Osteoblast (primary cell): Measurements from ENCODE around the gene KLK10. TPM values are rescaled to one million over a fixed set of nuclear protein-coding genes. Genes with fewer than 3 reads are reported as not detected.

Experiments
- DNase-seq: peaks from one replicate; pipeline ENCODE4 v3.0.0; 2011; ENCODE audit warnings: low spot score, mixed read lengths; ENCODE audit not compliant: insufficient read length; ENCODE audit errors: missing footprints
- H2AFZ ChIP-seq: 2 replicates; pipeline ENCODE4 v1.6.0; 2011; ENCODE audit warnings: mild to moderate bottlenecking, low read length
- H3K27ac ChIP-seq: 2 replicates; pipeline ENCODE4 v1.5.1; 2011; ENCODE audit warnings: mild to moderate bottlenecking, low read depth, low read length, moderate library complexity
- H3K27me3 ChIP-seq: 2 replicates; pipeline ENCODE4 v1.6.0; 2012; ENCODE audit warnings: mild to moderate bottlenecking, control low read depth, inconsistent platforms, low read length, moderate library complexity; ENCODE audit not compliant: insufficient read depth
- H3K36me3 ChIP-seq: 2 replicates; pipeline ENCODE4 v1.5.1; 2011; ENCODE audit warnings: mild to moderate bottlenecking, low read length, control low read depth, moderate library complexity; ENCODE audit not compliant: insufficient read depth
- H3K4me1 ChIP-seq: 2 replicates; pipeline ENCODE4 v1.5.1; 2011; ENCODE audit warnings: mild to moderate bottlenecking, low read length, control low read depth, moderate library complexity; ENCODE audit not compliant: insufficient read depth
- H3K4me2 ChIP-seq: 2 replicates; pipeline ENCODE4 v1.6.0; 2011; ENCODE audit warnings: mild to moderate bottlenecking, low read length; ENCODE audit not compliant: insufficient read depth
- H3K4me3 ChIP-seq: fragments of 200-600 bp; sonication (generic); 3 replicates; pipeline ENCODE4 v1.5.1; 2012; ENCODE audit warnings: mild to moderate bottlenecking, low read length, inconsistent platforms; ENCODE audit not compliant: insufficient read depth
- H3K79me2 ChIP-seq: 2 replicates; pipeline ENCODE4 v1.6.0; 2012; ENCODE audit warnings: mild to moderate bottlenecking, low read length, control low read depth, inconsistent platforms; ENCODE audit not compliant: insufficient read depth
- H3K9me3 ChIP-seq: 2 replicates; pipeline ENCODE4 v1.5.1; 2011; ENCODE audit warnings: low read depth, low read length, control low read depth
- H4K20me1 ChIP-seq: 2 replicates; pipeline ENCODE4 v1.6.0; 2012; ENCODE audit warnings: mild to moderate bottlenecking, low read length, control low read depth; ENCODE audit not compliant: insufficient read depth
- total RNA-seq: library from RNA; depleted of rRNA; stranded (reverse); fragments of >200 nt; gene quantifications from 2 replicates; pipeline ENCODE4 v1.2.3, GENCODE V29; 2012
- TF ChIP-seq, protein P1 (sequence below): IDR thresholded peaks from 2 replicates; pipeline ENCODE4 v1.5.1; 2011; ENCODE audit warnings: mild to moderate bottlenecking, low read depth, low read length, moderate library complexity; ENCODE audit errors: extremely low read depth

KLK10 gene
- not detected in 2 replicates for total RNA-seq

- H3K79me2 ChIP-seq: no peaks in the 10 kb centered on the region
- H3K4me1 ChIP-seq: no peaks in the 10 kb centered on the region
- no peaks in the 10 kb centered on the region for H4K20me1 ChIP-seq
- H3K27ac ChIP-seq: no peak within 1 kb of the TSS
- H3K9me3 ChIP-seq: no peaks in the 10 kb centered on the region
- no peaks in the 10 kb centered on the region for H3K36me3 ChIP-seq
- peak; percentile 46 for DNase-seq
- TF ChIP-seq, protein P1, sequence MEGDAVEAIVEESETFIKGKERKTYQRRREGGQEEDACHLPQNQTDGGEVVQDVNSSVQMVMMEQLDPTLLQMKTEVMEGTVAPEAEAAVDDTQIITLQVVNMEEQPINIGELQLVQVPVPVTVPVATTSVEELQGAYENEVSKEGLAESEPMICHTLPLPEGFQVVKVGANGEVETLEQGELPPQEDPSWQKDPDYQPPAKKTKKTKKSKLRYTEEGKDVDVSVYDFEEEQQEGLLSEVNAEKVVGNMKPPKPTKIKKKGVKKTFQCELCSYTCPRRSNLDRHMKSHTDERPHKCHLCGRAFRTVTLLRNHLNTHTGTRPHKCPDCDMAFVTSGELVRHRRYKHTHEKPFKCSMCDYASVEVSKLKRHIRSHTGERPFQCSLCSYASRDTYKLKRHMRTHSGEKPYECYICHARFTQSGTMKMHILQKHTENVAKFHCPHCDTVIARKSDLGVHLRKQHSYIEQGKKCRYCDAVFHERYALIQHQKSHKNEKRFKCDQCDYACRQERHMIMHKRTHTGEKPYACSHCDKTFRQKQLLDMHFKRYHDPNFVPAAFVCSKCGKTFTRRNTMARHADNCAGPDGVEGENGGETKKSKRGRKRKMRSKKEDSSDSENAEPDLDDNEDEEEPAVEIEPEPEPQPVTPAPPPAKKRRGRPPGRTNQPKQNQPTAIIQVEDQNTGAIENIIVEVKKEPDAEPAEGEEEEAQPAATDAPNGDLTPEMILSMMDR: no peak
- no peak within 1 kb of the TSS for H2AFZ ChIP-seq
- peaks cover 34% of the 10 kb centered on the region for H3K27me3 ChIP-seq
- H3K4me2 ChIP-seq: no peak within 1 kb of the TSS
- no peak within 1 kb of the TSS for H3K4me3 ChIP-seq
Observed at GRCh38 chr19:51019544-51019925, at the start of gene KLK10. TSS of gene KLK10 (minus strand) at chr19:51019709. CDS start at chr19:51019130, 579 bp downstream.

- no peaks in the 10 kb centered on the region for H3K9me3 ChIP-seq
- peak; percentile 49 for DNase-seq
- H3K4me3 ChIP-seq: no peak overlapping the region
- no peaks in the 10 kb centered on the region for H3K27me3 ChIP-seq
- TF ChIP-seq, protein P1: no peak
- H3K36me3 ChIP-seq: no peaks in the 10 kb centered on the region
- H3K27ac ChIP-seq: no peak overlapping the region
- H4K20me1 ChIP-seq: no peaks in the 10 kb centered on the region
- no peaks in the 10 kb centered on the region for H3K4me1 ChIP-seq
- no peak overlapping the region for H3K4me2 ChIP-seq
- no peaks in the 10 kb centered on the region for H3K79me2 ChIP-seq
- no peak overlapping the region for H2AFZ ChIP-seq
Observed at GRCh38 chr19:51066393-51067186, 47.1 kb upstream of the KLK10 start.

DNA sequence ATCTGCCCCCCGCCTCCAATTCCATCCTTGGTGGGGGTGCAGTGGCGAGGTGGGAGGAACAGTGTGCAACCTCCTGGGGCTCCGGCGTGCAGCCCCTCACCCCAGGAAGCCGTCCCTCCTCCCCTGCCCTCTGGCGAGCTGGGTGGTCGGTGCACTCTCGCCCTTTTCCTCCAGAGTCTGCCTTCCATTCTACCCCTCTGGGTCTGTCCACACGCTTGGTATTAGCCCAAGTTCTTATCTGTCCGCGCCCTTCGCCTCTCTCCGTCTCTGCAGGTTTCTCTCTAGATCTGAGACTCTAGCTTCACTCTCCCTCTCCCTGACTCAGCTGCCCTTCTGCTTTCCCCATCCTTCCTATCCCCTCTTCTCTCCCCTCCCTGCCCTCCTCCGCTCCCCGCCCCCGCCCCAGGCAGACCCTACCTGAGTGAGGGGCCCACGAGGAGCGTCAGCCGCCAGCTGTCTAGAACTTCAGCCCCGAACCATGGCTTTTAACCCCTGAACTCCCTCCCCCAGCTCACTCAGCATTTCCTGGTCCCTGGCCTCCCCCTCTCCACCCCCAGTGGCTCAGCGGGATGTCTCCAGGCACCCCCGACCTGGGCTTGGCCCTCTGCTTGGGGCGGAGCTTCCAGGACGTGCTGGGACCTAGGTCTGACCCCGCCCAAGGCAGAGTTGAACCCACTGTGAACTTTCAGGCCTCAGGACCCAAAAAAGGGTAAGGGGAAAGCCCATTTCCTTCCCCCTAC lies 45.9 kb upstream of the KLK10 start:
- Histone ChIP-seq H3K4me2 (no peak overlapping the region), H3K4me1 (no peaks in the 10 kb centered on the region), H3K36me3 (no peaks in the 10 kb centered on the region), H3K79me2 (no peaks in the 10 kb centered on the region), H4K20me1 (no peaks in the 10 kb centered on the region), H2AFZ (no peak overlapping the region), H3K4me3 (peak overlapping the region; percentile 16), H3K27ac (no peak overlapping the region), H3K9me3 (no peaks in the 10 kb centered on the region), H3K27me3 (no peaks in the 10 kb centered on the region)
- TF ChIP-seq, protein P1: no peak
- DNase-seq: peak; percentile 80
